ENCODE results near the gene GPR107.

GRCh38 chr9:130050462-130050861 lies 3.2 kb upstream of the GPR107 start:
- TF ChIP-seq SUZ12 (IDR thresholded peaks at IDR 0.05; ENCODE audit: extremely low read depth, insufficient read depth, insufficient read length): no peak
- TF ChIP-seq YY1 (IDR thresholded peaks at IDR 0.05; ENCODE audit: insufficient read depth, insufficient read length): no peak
- no peak for TF ChIP-seq ZNF274 (IDR thresholded peaks at IDR 0.05; ENCODE audit: low read depth, low read length)

All from NT2/D1 (cell line).